ENCODE results near the gene BACH2.
"Not testable (repeated sequence)": the region's sequence is repeated elsewhere in the genome, so short reads cannot be mapped to it uniquely, and the experiment has no call there.

Gene BACH2

GRCh38 chr6:90119618-90120017, 177.0 kb downstream of the BACH2 start:
- no peak for DNase-seq

- no peak for DNase-seq
Observed at GRCh38 chr6:90118581-90118980, 178.1 kb downstream of the BACH2 start.

GRCh38 chr6:90118069-90118468, 178.6 kb downstream of the BACH2 start:
- no peak for DNase-seq

- not testable (repeated sequence) for DNase-seq
Observed at GRCh38 chr6:90116126-90116525, 180.5 kb downstream of the BACH2 start.

- DNase-seq = no peak
Observed at GRCh38 chr6:90113389-90113788, 183.3 kb downstream of the BACH2 start.

GRCh38 chr6:90111387-90111786, 185.3 kb downstream of the BACH2 start:
- no peak for DNase-seq

- DNase-seq = peak; percentile 50
Observed at GRCh38 chr6:90110971-90111370, 185.7 kb downstream of the BACH2 start.

GRCh38 chr6:90109141-90109540, 187.5 kb downstream of the BACH2 start:
- DNase-seq = no peak

- no peak for DNase-seq
Observed at GRCh38 chr6:90107771-90108282, 188.8 kb downstream of the BACH2 start.

- no peak for DNase-seq
Observed at GRCh38 chr6:90107371-90107770, 189.3 kb downstream of the BACH2 start.

- no peak for DNase-seq
Observed at GRCh38 chr6:90106449-90106848, 190.2 kb downstream of the BACH2 start.

- no peak for DNase-seq
Observed at GRCh38 chr6:90105506-90106170, 191.0 kb downstream of the BACH2 start.

- DNase-seq = no peak
Observed at GRCh38 chr6:90103056-90103800, 193.4 kb downstream of the BACH2 start.

- DNase-seq = no peak
Observed at GRCh38 chr6:90101403-90101802, 195.2 kb downstream of the BACH2 start.

GRCh38 chr6:90100059-90100665, 196.5 kb downstream of the BACH2 start:
- no peak for DNase-seq

- no peak for DNase-seq
Observed at GRCh38 chr6:90098627-90099026, 198.0 kb downstream of the BACH2 start.

- DNase-seq = no peak
Observed at GRCh38 chr6:90098001-90098531, 198.6 kb downstream of the BACH2 start.

- no peak for DNase-seq
Observed at GRCh38 chr6:90097356-90097755, 199.3 kb downstream of the BACH2 start.

- no peak for DNase-seq
Observed at GRCh38 chr6:90096818-90097217, 199.8 kb downstream of the BACH2 start.

- no peak for DNase-seq
Observed at GRCh38 chr6:90095788-90096187, 200.9 kb downstream of the BACH2 start.

GRCh38 chr6:90095145-90095544, 201.5 kb downstream of the BACH2 start:
- no peak for DNase-seq

- DNase-seq = no peak
Observed at GRCh38 chr6:90093558-90094073, 203.0 kb downstream of the BACH2 start.

- DNase-seq = no peak
Observed at GRCh38 chr6:90090866-90091265, 205.8 kb downstream of the BACH2 start.
